PFSK-1 (cell line): ENCODE measurements around the gene TM4SF20.

Source experiments
- POLR2AphosphoS5 ChIP-seq: IDR thresholded peaks from 2 replicates; pipeline ENCODE4 v1.6.1; 2012; ENCODE audit warnings: low read depth, mild to moderate bottlenecking, control low read depth, low read length, moderate library complexity
- TF ChIP-seq, protein P1 (sequence below), 2 experiments: IDR thresholded peaks; 2 replicates each; pipeline versions ENCODE4 v1.6.1 to v1.8.0; 2011 to 2012; ENCODE audit warnings: low read depth in 2 of 2, low read length in 2 of 2, control low read depth in 1 of 2, inconsistent platforms in 1 of 2, mild to moderate bottlenecking in 1 of 2, moderate library complexity in 1 of 2; ENCODE audit not compliant: insufficient read depth in 1 of 2

- TF ChIP-seq, protein P1, sequence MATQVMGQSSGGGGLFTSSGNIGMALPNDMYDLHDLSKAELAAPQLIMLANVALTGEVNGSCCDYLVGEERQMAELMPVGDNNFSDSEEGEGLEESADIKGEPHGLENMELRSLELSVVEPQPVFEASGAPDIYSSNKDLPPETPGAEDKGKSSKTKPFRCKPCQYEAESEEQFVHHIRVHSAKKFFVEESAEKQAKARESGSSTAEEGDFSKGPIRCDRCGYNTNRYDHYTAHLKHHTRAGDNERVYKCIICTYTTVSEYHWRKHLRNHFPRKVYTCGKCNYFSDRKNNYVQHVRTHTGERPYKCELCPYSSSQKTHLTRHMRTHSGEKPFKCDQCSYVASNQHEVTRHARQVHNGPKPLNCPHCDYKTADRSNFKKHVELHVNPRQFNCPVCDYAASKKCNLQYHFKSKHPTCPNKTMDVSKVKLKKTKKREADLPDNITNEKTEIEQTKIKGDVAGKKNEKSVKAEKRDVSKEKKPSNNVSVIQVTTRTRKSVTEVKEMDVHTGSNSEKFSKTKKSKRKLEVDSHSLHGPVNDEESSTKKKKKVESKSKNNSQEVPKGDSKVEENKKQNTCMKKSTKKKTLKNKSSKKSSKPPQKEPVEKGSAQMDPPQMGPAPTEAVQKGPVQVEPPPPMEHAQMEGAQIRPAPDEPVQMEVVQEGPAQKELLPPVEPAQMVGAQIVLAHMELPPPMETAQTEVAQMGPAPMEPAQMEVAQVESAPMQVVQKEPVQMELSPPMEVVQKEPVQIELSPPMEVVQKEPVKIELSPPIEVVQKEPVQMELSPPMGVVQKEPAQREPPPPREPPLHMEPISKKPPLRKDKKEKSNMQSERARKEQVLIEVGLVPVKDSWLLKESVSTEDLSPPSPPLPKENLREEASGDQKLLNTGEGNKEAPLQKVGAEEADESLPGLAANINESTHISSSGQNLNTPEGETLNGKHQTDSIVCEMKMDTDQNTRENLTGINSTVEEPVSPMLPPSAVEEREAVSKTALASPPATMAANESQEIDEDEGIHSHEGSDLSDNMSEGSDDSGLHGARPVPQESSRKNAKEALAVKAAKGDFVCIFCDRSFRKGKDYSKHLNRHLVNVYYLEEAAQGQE (IDR thresholded peaks at IDR 0.05; ENCODE audit: insufficient read depth in 1 of 2, low read depth in 2 of 2, low read length in 2 of 2): no peak
- no peak for TF ChIP-seq POLR2AphosphoS5
Observed at GRCh38 chr2:227347117-227347516, 32.0 kb downstream of the TM4SF20 start.
